Immature natural killer cell (primary cell): Measurements from ENCODE around the gene HHIPL1. TPM values are rescaled to one million over a fixed set of nuclear protein-coding genes. Genes with fewer than 3 reads are reported as not detected.

Source experiments
- DNase-seq, 3 donors: peaks; one replicate each; pipeline ENCODE4 v3.0.0; 2022; ENCODE audit warnings: mixed read lengths in 1 of 3
- H3K27ac Mint-ChIP-seq, 6 donors: one replicate each; pipeline ENCODE4 v1.8.0; 2020; ENCODE audit warnings: mixed read lengths in 6 of 6, mild to moderate bottlenecking in 5 of 6, inconsistent platforms in 4 of 6, moderate library complexity in 3 of 6
- H3K27me3 Mint-ChIP-seq, 3 donors: one replicate each; pipeline ENCODE4 v1.8.0; 2020 to 2021; ENCODE audit warnings: low read depth in 3 of 3, mild to moderate bottlenecking in 3 of 3, mixed read lengths in 3 of 3, moderate library complexity in 3 of 3, inconsistent platforms in 1 of 3
- H3K36me3 Mint-ChIP-seq, 3 donors: one replicate each; pipeline ENCODE4 v1.8.0; 2020; ENCODE audit warnings: mixed read lengths in 3 of 3, inconsistent platforms in 2 of 3, mild to moderate bottlenecking in 2 of 3
- H3K4me1 Mint-ChIP-seq, 2 donors: one replicate each; pipeline ENCODE4 v1.8.0; 2020; ENCODE audit warnings: inconsistent platforms in 2 of 2, mild to moderate bottlenecking in 2 of 2, mixed read lengths in 2 of 2, moderate library complexity in 1 of 2
- H3K4me3 Mint-ChIP-seq, 5 donors: one replicate each; pipeline ENCODE4 v1.8.0; 2020; ENCODE audit warnings: mild to moderate bottlenecking in 5 of 5, mixed read lengths in 5 of 5, inconsistent platforms in 3 of 5, moderate library complexity in 3 of 5
- H3K9me3 Mint-ChIP-seq, 6 donors: one replicate each; pipeline ENCODE4 v1.8.0; 2020; ENCODE audit warnings: mild to moderate bottlenecking in 6 of 6, mixed read lengths in 6 of 6, inconsistent platforms in 4 of 6, moderate library complexity in 3 of 6
- polyA plus RNA-seq, 3 donors: library from polyadenylated mRNA; unstranded; fragments of 300-500 nt; fragmentation: Illumina TruSeq; gene quantifications; one replicate each; pipeline ENCODE4 v1.2.3, GENCODE V29; 2021

Gene HHIPL1
- polyA plus RNA-seq, 3 donors from 2014 or later, result not detected

DNA sequence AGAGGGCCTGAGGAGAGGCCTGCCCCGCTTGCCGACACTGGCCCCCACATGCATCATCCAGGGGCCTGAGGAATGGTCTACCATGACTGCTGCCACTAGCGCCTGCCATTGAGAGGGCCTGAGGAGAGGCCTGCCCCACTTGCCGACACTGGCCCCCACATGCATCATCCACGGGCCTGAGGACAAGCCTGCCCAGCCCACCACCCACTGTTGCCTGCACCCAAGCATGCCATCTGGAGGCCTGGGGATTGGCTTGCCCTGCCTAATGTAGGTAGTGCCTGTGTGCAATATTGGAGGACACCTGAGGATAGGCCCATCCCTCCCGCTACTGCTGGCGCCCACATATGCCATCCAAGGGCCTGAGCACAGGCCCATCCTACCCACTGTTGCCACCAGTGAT lies 63.5 kb downstream of the HHIPL1 start:
- DNase-seq, result no peak

DNA sequence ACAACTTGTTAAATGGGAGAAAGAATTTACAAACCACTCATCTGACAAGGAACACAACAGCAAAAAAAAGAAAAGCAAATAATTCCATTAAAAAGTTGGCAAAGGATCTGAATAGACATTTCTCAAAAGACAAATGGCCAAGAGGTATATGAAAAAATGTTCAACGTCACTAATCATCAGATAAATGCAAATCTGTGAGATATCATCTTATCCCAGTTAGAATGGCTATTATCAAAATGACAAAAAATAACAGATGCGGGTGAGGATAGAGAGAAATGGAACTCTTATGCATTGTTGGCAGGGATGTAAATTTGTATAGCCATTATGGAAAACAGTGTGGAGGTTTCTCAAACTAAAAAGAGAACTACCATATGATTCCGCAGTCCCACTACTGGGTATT lies 69.0 kb downstream of the HHIPL1 start:
- H3K4me1 Mint-ChIP-seq, result no peaks in the 10 kb centered on the region
- no peak overlapping the region for H3K4me3 Mint-ChIP-seq
- no peak for DNase-seq
- H3K9me3 Mint-ChIP-seq, result no peaks in the 10 kb centered on the region
- no peak overlapping the region for H3K27ac Mint-ChIP-seq
- H3K27me3 Mint-ChIP-seq, result peaks cover 4 to 9% (median 6%) of the 10 kb centered on the region in 3 donors
- H3K36me3 Mint-ChIP-seq, result no peaks in the 10 kb centered on the region

More for the DNA sequence above, 63.5 kb downstream of the HHIPL1 start:
- Mint-ChIP-seq H3K4me3 (no peak overlapping the region), H3K27me3 (peaks cover 4 to 10% (median 5%) of the 10 kb centered on the region in 3 donors), H3K4me1 (no peaks in the 10 kb centered on the region), H3K27ac (no peak overlapping the region), H3K36me3 (peaks cover 0 to 2% (median 0%) of the 10 kb centered on the region in 3 donors), H3K9me3 (peaks cover 2 to 14% (median 7%) of the 10 kb centered on the region in 6 donors)

DNA sequence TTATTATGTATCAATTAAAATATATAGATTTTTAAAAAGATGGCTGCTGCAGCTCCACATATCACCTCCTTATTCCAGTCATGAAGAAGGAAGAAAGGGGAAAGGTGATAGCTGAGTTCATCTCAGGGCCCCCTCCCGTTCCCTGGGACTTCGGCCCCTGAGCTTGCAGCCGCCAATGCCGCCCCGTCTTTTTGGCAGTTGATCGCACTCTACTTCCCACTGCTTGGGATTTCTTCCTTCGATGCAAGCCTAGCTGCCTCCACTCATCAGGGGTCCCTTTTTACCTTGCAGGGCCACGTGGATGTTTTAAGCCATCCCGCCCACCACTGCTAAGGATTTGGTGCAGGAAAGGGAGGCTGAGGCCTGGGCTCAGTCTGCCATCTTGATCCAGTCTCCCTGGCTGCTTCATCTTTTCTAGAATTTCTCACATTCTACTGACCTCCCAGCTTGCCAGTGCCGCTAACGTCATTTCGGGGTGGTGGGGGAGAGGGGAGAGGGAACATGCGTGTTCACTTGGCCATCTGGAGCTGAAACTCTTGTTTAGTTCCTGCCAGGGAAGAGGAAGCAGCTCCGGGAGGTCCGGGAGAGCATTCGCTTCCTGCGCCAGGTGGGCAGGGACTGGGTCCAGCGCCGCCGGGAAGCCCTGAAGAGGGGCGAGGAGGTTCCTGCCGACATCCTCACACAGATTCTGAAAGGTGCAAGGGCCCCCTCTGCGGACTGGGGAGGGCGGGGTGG lies 70.5 kb downstream of the HHIPL1 start:
- Mint-ChIP-seq H3K4me3 (no peak overlapping the region), H3K36me3 (no peaks in the 10 kb centered on the region), H3K27me3 (peaks cover 4 to 9% (median 6%) of the 10 kb centered on the region in 3 donors), H3K4me1 (no peaks in the 10 kb centered on the region), H3K27ac (no peak overlapping the region), H3K9me3 (no peaks in the 10 kb centered on the region)
- DNase-seq, result no peak

DNA sequence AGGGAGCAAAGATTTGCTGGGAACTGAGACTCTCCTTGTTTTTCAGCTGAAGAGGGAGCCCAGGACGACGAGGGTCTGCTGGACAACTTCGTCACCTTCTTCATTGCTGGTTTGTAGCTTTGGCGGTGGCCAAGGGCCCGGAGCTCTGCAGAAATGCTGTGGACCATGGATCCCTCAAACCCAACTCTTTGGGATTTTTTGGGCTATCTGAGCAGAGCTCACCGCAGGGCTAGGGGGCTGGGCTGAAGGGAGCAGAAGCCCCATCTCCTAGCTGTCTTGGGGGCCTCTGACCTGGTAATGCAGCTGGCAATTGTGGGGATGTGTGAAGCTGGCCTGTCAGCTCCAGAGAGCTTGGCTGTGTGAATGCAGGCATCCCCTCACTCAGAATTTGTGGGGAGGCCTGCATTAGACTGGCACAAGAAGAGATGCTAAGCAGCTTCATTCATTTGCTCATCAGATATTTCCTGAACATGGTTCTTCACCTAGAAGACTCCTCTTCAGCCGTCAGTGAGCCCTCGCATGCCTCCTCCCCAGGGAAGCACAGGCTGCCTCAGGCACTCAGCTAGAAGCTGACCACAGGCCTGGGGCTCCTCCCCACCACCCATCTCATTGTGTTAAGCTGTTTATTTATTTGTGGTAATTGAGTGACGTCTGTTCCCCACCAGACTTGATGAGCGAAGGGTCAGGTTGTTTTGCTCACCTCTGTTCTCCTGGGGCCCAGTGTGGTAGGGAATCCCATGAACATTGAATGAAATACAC lies 71.3 kb downstream of the HHIPL1 start:
- H3K9me3 Mint-ChIP-seq, result no peaks in the 10 kb centered on the region
- no peak overlapping the region for H3K27ac Mint-ChIP-seq
- peaks cover 4 to 9% (median 6%) of the 10 kb centered on the region in 3 donors for H3K27me3 Mint-ChIP-seq
- H3K4me3 Mint-ChIP-seq, result no peak overlapping the region
- no peaks in the 10 kb centered on the region for H3K4me1 Mint-ChIP-seq
- H3K36me3 Mint-ChIP-seq, result no peaks in the 10 kb centered on the region
- no peak for DNase-seq

DNA sequence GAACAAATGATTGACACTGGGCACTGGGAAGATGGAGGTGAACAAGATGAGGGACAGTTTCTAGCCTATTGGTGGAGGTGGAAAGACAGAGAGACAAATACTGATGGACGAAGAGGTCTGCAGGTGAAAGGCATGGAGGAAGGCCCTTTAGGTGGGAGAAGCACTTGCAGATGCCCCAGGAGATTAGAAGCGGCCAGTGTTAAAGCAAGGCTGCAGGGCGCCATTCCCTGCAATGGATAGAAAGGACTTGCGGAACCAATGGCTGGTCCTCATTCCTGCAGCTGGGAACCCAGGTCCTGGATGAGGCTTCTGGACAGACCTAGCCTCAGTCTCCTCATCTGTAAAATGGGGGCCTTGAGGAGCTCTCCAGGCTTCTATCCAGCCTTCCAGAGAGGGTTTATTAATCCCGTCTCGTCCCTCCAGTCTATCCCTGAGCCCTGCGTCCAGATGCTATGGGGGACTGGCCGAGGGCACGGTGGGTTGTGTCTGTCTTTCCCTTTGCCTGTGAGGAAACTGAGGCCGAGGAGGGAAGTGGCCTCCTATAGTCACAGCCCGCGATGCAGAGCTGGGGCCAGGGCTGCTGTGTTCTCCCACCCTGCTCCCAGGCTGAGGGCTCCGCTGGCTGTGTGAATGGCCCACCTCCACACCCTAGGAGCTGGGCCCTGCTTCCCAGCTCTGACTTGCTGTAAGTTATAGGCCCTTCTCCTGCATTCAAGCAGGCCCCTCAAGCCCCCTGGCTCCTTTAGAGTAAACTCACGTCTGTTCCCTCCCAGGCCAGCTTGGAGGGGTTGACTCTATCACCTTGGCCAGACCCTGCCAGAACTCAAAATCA lies 72.1 kb downstream of the HHIPL1 start:
- DNase-seq, result no peak
- no peaks in the 10 kb centered on the region for H3K4me1 Mint-ChIP-seq
- H3K36me3 Mint-ChIP-seq, result no peaks in the 10 kb centered on the region
- H3K4me3 Mint-ChIP-seq, result no peak overlapping the region
- peaks cover 4 to 6% (median 6%) of the 10 kb centered on the region in 3 donors for H3K27me3 Mint-ChIP-seq
- no peaks in the 10 kb centered on the region for H3K9me3 Mint-ChIP-seq
- no peak overlapping the region for H3K27ac Mint-ChIP-seq

DNA sequence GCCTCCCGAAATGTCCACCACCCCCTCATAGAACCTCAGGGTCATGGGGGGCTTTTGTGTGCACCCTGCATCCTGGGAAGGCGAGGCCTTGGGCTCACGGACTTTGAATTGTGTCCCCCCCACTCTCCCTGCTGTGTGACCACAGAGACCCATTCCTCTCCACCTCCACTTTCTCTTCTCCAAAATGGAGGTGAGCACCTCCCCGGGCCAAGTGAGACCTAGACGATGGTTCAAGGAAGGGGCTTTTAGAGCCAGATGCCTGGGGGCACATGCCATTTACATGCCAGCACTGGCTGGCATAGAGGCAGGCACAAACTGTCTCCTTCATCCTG lies 72.7 kb downstream of the HHIPL1 start:
- Mint-ChIP-seq H3K4me1 (no peaks in the 10 kb centered on the region), H3K36me3 (no peaks in the 10 kb centered on the region), H3K27me3 (peaks cover 4 to 6% (median 4%) of the 10 kb centered on the region in 3 donors), H3K27ac (no peak overlapping the region), H3K4me3 (no peak overlapping the region), H3K9me3 (no peaks in the 10 kb centered on the region)
- DNase-seq, result no peak

DNA sequence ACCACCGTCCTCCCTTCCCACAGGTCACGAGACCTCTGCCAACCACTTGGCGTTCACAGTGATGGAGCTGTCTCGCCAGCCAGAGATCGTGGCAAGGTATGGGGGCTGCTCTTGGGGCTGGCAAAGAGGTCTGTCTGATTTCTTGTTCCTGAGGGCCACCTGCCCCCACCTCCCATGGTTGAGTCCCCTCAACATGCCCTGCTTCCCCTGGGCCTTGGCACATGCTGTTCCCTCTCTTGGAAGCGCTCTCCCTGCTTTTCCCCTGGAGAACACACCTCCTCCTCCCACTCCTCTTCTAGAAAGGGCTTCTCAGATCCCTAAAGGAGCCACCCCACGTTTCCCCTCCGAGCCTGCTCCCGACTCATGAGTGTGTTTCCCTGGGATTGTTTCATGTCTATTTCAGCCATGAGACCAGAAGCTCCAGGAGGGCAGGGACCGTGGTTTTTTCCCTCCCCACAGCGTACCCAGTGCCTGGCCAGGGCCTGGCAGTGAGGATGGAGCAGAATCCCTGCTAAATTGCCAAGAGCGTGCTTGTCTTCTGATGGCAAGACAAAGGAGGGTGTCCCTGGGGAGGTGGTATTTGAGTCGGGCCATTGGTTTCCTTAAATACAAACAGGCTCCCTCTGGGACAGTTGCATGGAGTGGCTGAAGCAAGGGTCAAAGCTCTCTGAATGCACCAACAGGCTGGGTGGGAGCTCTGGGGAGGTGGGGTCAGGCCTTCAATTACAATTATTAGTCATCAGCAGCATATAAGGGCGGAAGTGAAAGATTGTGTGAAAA lies 73.3 kb downstream of the HHIPL1 start:
- Mint-ChIP-seq H3K27ac (no peak overlapping the region), H3K27me3 (peaks cover 4 to 6% (median 4%) of the 10 kb centered on the region in 3 donors), H3K4me1 (no peaks in the 10 kb centered on the region), H3K36me3 (no peaks in the 10 kb centered on the region), H3K9me3 (no peaks in the 10 kb centered on the region), H3K4me3 (no peak overlapping the region)
- no peak for DNase-seq

DNA sequence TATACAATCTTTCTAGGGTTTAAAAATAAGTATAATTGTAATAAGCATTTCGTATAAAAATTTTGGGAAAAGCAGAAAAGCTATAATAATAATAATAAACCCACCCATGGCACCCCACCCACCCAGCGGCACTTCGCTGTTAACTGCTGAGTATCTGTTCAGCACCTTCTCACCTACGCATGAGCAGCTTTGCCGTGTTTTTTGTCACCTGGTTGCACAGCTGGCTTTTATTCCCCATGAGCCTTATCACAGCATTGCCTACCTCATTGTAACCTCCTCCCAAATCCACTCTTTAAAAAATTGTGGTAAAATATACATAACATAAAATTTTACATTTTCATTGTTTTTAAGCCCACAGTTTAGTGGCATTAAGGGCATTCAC lies 73.9 kb downstream of the HHIPL1 start:
- Mint-ChIP-seq H3K27me3 (peaks cover 4 to 8% (median 4%) of the 10 kb centered on the region in 3 donors), H3K4me1 (no peaks in the 10 kb centered on the region)

DNA sequence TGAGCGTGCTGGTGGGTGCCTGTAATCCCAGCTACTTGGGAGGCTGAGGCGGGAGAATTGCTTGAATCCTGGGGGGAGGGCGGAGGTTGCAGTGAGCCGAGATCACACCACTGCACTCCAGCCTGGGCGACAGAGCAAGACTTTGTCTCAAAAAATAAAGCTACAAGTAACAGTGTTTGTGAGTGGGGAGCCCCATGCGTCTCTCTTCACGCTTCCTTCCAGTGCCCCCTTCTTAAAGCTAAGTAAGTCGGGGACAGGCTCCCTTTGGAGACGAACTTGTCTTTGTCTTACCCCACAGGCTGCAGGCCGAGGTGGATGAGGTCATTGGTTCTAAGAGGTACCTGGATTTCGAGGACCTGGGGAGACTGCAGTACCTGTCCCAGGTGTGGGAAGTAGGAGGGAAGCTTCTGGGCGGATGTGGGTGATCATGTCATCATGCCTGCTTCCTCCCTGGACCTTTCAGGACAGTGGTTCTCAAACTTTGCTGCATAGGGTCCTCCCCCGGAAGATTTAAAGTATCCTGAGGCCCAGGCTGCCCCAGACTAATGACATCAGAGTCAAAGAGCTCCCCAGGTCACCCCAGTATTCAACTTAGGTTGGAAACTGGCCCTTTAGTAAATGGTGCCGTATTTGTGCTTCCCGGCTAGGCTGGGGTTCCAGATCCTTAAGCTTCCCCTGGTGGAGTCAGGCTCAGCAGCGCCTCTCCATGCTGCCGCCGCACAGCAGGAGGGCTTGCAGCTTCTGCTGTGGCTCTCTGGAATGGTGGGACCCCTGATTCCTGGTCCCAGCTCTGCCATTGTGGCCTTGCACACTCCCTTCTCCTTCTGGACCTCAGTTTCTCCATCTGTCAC lies 76.2 kb downstream of the HHIPL1 start:
- Mint-ChIP-seq H3K4me1 (no peaks in the 10 kb centered on the region), H3K27me3 (peaks cover 2 to 8% (median 7%) of the 10 kb centered on the region in 3 donors), H3K27ac (no peak overlapping the region), H3K36me3 (no peaks in the 10 kb centered on the region), H3K4me3 (no peak overlapping the region), H3K9me3 (no peaks in the 10 kb centered on the region)
- no peak for DNase-seq

More for the DNA sequence above, 73.9 kb downstream of the HHIPL1 start:
- no peak overlapping the region for H3K4me3 Mint-ChIP-seq
- H3K9me3 Mint-ChIP-seq, result no peaks in the 10 kb centered on the region
- H3K27ac Mint-ChIP-seq, result no peak overlapping the region
- DNase-seq, result no peak
- no peaks in the 10 kb centered on the region for H3K36me3 Mint-ChIP-seq

DNA sequence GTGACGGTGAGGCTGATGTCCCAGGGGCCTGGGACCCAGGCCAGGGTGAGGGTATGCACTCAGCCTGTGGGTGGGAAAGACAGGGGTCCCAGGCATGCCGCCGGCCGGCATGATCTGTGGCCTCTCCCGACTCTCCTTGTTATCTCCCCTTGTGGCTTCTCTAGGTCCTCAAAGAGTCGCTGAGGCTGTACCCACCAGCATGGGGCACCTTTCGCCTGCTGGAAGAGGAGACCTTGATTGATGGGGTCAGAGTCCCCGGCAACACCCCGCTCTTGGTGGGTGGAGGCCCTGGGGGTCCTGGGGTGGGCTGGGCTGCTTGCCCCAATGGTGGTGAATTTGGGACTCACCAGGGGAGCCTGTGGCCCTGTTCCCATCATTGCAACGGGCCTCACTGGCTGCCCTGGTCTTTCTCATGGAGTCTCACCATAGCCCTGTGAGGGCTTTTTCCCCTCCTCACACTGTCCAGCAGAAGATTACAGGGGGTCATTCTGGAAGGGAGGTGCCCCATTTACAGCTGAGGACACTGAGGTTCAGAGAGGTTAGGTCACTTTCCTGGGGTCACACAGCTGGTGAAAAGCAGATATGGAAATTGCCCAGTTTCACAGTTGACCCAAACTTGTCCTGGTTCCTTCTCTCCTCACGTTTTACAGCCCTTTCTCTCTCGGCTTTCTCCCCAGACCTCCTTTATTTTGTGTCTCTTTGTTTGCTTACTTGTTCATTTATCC lies 77.0 kb downstream of the HHIPL1 start:
- H3K27ac Mint-ChIP-seq, result no peak overlapping the region
- H3K36me3 Mint-ChIP-seq, result no peaks in the 10 kb centered on the region
- no peaks in the 10 kb centered on the region for H3K9me3 Mint-ChIP-seq
- peaks cover 2 to 8% (median 7%) of the 10 kb centered on the region in 3 donors for H3K27me3 Mint-ChIP-seq
- H3K4me1 Mint-ChIP-seq, result no peaks in the 10 kb centered on the region
- H3K4me3 Mint-ChIP-seq, result no peak overlapping the region
- no peak for DNase-seq

DNA sequence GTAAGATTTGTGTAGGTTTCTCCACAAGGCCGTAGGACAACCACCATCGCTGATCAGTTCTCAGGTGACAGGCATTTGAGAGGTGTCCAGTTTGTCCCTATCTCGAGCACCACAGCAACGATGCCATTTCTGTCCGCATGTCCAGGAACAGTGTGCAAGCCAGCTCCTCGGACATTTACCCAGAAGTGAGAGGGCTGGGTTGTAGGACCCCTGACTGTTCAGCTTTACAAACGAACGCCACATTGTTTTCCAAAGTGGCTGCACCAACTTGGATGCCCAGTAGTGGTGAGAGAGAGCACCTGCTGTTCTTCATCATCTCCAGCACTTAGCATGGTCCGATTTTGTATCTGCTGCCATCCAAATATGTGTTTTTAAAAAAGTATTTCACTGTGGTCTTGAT lies 77.8 kb downstream of the HHIPL1 start:
- Mint-ChIP-seq H3K4me1 (no peaks in the 10 kb centered on the region), H3K4me3 (no peak overlapping the region), H3K27ac (no peak overlapping the region), H3K27me3 (peaks cover 2 to 8% (median 7%) of the 10 kb centered on the region in 3 donors), H3K36me3 (no peaks in the 10 kb centered on the region), H3K9me3 (no peaks in the 10 kb centered on the region)
- no peak for DNase-seq

DNA sequence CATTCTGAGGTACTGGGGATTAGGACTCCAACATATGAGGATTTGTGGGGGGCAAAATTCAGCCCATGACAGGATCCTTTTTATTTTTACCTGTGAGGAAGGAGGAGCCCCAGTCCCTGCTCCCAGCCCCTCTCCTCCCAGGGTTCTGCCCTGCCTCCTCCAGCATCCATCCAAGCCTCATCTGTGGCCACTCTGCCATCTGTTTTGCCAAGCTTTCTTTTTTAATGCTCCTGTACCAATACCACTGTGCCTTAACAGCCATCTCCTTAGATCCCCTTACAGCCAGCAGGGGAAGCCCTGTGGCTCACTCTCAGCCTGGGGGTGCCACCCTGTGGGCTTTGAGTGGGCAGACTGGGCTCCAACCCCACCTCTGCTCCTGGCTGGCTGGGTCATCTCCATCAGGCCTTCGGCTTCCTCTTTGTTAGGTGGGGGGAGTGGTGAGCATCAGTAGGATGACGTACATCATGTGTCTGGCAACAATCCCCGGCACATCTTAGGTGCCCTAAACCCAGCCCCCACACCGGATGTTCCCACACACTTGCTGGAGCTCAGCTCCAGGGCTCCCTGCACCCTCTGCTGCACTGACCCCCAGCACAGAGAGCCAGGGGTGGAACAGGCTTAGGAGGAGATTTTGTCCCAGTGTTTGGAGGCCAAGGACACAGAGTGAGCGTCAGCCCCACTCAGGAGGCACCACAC lies 79.4 kb downstream of the HHIPL1 start:
- Mint-ChIP-seq H3K9me3 (no peaks in the 10 kb centered on the region), H3K36me3 (no peaks in the 10 kb centered on the region), H3K4me1 (no peaks in the 10 kb centered on the region), H3K27ac (no peak overlapping the region), H3K4me3 (no peak overlapping the region), H3K27me3 (peaks cover 3 to 9% (median 8%) of the 10 kb centered on the region in 3 donors)
- no peak for DNase-seq
